AG09309 (cell line): Measurements from ENCODE around the gene OBP2B.
"Not testable (repeated sequence)": the region's sequence is repeated elsewhere in the genome, so short reads cannot be mapped to it uniquely, and the experiment has no call there.

Experiments
- DNase-seq: peaks from one replicate; pipeline ENCODE4 v3.0.0-alpha.2; 2010; ENCODE audit warnings: low read depth
- H3K4me3 ChIP-seq: 2 replicates; pipeline ENCODE4 v1.5.1; 2011; ENCODE audit warnings: mild to moderate bottlenecking, low read depth, low read length, moderate library complexity; ENCODE audit not compliant: control insufficient read depth
- CTCF ChIP-seq: IDR thresholded peaks from 2 replicates; pipeline ENCODE4 v1.5.1; 2011; ENCODE audit warnings: mild to moderate bottlenecking, low read depth, low read length, inconsistent platforms; ENCODE audit not compliant: insufficient read depth, control insufficient read depth; ENCODE audit errors: missing control alignments

The OBP2B gene

GRCh38 chr9:133225171-133226011 is 16.3 kb upstream of the OBP2B start:
- TF ChIP-seq CTCF = no peak
- no peak for DNase-seq
- no peak overlapping the region for H3K4me3 ChIP-seq

- H3K4me3 ChIP-seq = no peak overlapping the region
- TF ChIP-seq CTCF = no peak
- no peak for DNase-seq
Measured at GRCh38 chr9:133224762-133225161, 15.7 kb upstream of the OBP2B start.

- not testable (repeated sequence) for H3K4me3 ChIP-seq, DNase-seq
Measured at GRCh38 chr9:133223159-133223756, 14.2 kb upstream of the OBP2B start.

GRCh38 chr9:133221994-133222393 is 12.9 kb upstream of the OBP2B start:
- H3K4me3 ChIP-seq, DNase-seq: not testable (repeated sequence)

GRCh38 chr9:133221177-133221809 is 12.2 kb upstream of the OBP2B start:
- H3K4me3 ChIP-seq = no peak overlapping the region
- DNase-seq = no peak
- TF ChIP-seq CTCF = no peak

GRCh38 chr9:133218049-133218975 is 9.3 kb upstream of the OBP2B start:
- H3K4me3 ChIP-seq, DNase-seq: not testable (repeated sequence)

GRCh38 chr9:133217333-133217988 is 8.4 kb upstream of the OBP2B start:
- H3K4me3 ChIP-seq, DNase-seq: not testable (repeated sequence)

GRCh38 chr9:133214276-133214675 is 5.2 kb upstream of the OBP2B start:
- H3K4me3 ChIP-seq, DNase-seq: not testable (repeated sequence)
